ENCODE measurements around the gene ALCAM.

GRCh38 chr3:105397974-105398373 is 31.3 kb downstream of the ALCAM start:
- TF ChIP-seq, protein P1, sequence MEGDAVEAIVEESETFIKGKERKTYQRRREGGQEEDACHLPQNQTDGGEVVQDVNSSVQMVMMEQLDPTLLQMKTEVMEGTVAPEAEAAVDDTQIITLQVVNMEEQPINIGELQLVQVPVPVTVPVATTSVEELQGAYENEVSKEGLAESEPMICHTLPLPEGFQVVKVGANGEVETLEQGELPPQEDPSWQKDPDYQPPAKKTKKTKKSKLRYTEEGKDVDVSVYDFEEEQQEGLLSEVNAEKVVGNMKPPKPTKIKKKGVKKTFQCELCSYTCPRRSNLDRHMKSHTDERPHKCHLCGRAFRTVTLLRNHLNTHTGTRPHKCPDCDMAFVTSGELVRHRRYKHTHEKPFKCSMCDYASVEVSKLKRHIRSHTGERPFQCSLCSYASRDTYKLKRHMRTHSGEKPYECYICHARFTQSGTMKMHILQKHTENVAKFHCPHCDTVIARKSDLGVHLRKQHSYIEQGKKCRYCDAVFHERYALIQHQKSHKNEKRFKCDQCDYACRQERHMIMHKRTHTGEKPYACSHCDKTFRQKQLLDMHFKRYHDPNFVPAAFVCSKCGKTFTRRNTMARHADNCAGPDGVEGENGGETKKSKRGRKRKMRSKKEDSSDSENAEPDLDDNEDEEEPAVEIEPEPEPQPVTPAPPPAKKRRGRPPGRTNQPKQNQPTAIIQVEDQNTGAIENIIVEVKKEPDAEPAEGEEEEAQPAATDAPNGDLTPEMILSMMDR (conservative IDR thresholded peaks at IDR 0.05; ENCODE audit: low read depth, low read length): no peak
- TF ChIP-seq EZH2 (IDR thresholded peaks at IDR 0.05; ENCODE audit: borderline replicate concordance, low read depth, low read length, poor library complexity, severe bottlenecking): no peak
